CD4-positive, CD25-positive, alpha-beta regulatory T cell (primary cell): ENCODE results near the gene CCDC102A. TPM values are rescaled to one million over a fixed set of nuclear protein-coding genes. Genes with fewer than 3 reads are reported as not detected.

Experiments
- ATAC-seq, 2 donors: fragments of 150-1000 bp; cut with Tn5 transposase; one replicate each; pipeline ENCODE4 v1.10.0; 2021; ENCODE audit warnings: low read depth in 2 of 2, moderate number of reproducible peaks in 2 of 2, moderate library complexity in 1 of 2
- DNase-seq, 3 donors: peaks; one replicate each; pipeline versions ENCODE4 v3.0.0 to v3.0.0-alpha.2; 2012 to 2022; ENCODE audit warnings: mixed read lengths in 1 of 3
- H3K27ac ChIP-seq: one replicate; pipeline ENCODE4 v1.7.0; 2013; ENCODE audit warnings: mild to moderate bottlenecking, low read length; ENCODE audit not compliant: insufficient read depth, poor library complexity, severe bottlenecking
- H3K27me3 ChIP-seq: one replicate; pipeline ENCODE4 v1.7.0; 2013; ENCODE audit warnings: low read length; ENCODE audit not compliant: control insufficient read depth, insufficient read depth
- H3K36me3 ChIP-seq: one replicate; pipeline ENCODE4 v1.7.0; 2013; ENCODE audit warnings: mild to moderate bottlenecking, low read length, moderate library complexity; ENCODE audit not compliant: control insufficient read depth, insufficient read depth
- H3K4me1 ChIP-seq: 2 replicates; pipeline ENCODE4 v1.7.0; 2013; ENCODE audit warnings: mild to moderate bottlenecking, low read length; ENCODE audit not compliant: insufficient read depth, control insufficient read depth, poor library complexity, severe bottlenecking
- H3K4me3 ChIP-seq: one replicate; pipeline ENCODE4 v1.7.0; 2013; ENCODE audit warnings: low read depth, mild to moderate bottlenecking, low read length, moderate library complexity
- H3K9me3 ChIP-seq, 2 experiments: 1 replicate in 1 of 2; 2 replicates in 1 of 2; pipeline ENCODE4 v1.7.0; 2013; ENCODE audit warnings: low read length in 2 of 2, mild to moderate bottlenecking in 1 of 2, moderate library complexity in 1 of 2; ENCODE audit not compliant: control insufficient read depth in 2 of 2
- H3K27ac Mint-ChIP-seq, 3 donors: one replicate each; pipeline ENCODE4 v1.8.0; 2020 to 2022; ENCODE audit warnings: mild to moderate bottlenecking in 3 of 3, mixed read lengths in 3 of 3, moderate library complexity in 2 of 3
- H3K27me3 Mint-ChIP-seq: one replicate; pipeline ENCODE4 v1.8.0; 2022; ENCODE audit warnings: mild to moderate bottlenecking, mixed read lengths
- H3K36me3 Mint-ChIP-seq: one replicate; pipeline ENCODE4 v1.8.0; 2020; ENCODE audit warnings: mixed read lengths
- H3K4me1 Mint-ChIP-seq, 4 donors: one replicate each; pipeline ENCODE4 v1.8.0; 2020 to 2022; ENCODE audit warnings: mixed read lengths in 4 of 4, mild to moderate bottlenecking in 1 of 4
- H3K4me3 Mint-ChIP-seq, 4 donors: one replicate each; pipeline ENCODE4 v1.8.0; 2020 to 2022; ENCODE audit warnings: mild to moderate bottlenecking in 4 of 4, mixed read lengths in 4 of 4, moderate library complexity in 3 of 4
- H3K9me3 Mint-ChIP-seq, 7 donors: one replicate each; pipeline ENCODE4 v1.8.0; 2020 to 2022; ENCODE audit warnings: mixed read lengths in 7 of 7, mild to moderate bottlenecking in 3 of 7, moderate library complexity in 2 of 7
- polyA plus RNA-seq, 4 donors: library from polyadenylated mRNA; unstranded; fragments of 300-500 nt; fragmentation: Illumina TruSeq; gene quantifications; one replicate each; pipeline ENCODE4 v1.2.3, GENCODE V29; 2021
- total RNA-seq: library from RNA; stranded (reverse); gene quantifications from one replicate; pipeline ENCODE4 v1.2.3, GENCODE V29; 2022

The CCDC102A gene
- total and polyA plus RNA-seq, 5 donors from 2014 or later: 1.9 to 4.7 (median 2.9) TPM

GRCh38 chr16:57513371-57514102 lies 22.8 kb downstream of the CCDC102A start:
- Mint-ChIP-seq H3K9me3 (no peaks in the 10 kb centered on the region), H3K4me1 (no peaks in the 10 kb centered on the region), H3K4me3 (no peak overlapping the region), H3K27ac (peak overlapping the region in 1 of 3 donors; percentile 46), H3K27me3 (no peaks in the 10 kb centered on the region), H3K36me3 (peaks cover 30% of the 10 kb centered on the region)
- no peaks in the 10 kb centered on the region for H3K27me3 ChIP-seq
- no peaks in the 10 kb centered on the region for H3K36me3 ChIP-seq
- DNase-seq (no peak), ATAC-seq (no peak)
- H3K27ac ChIP-seq: no peak overlapping the region
- no peaks in the 10 kb centered on the region for H3K4me1 ChIP-seq
- no peaks in the 10 kb centered on the region for H3K9me3 ChIP-seq
- H3K4me3 ChIP-seq: no peak overlapping the region

GRCh38 chr16:57512296-57513001 lies 23.9 kb downstream of the CCDC102A start:
- H3K4me1 ChIP-seq: no peaks in the 10 kb centered on the region
- H3K4me3 ChIP-seq: no peak overlapping the region
- no peaks in the 10 kb centered on the region for H3K27me3 ChIP-seq
- no peaks in the 10 kb centered on the region for H3K9me3 Mint-ChIP-seq
- H3K27ac Mint-ChIP-seq: no peak overlapping the region
- DNase-seq: no peak
- H3K4me3 Mint-ChIP-seq: no peak overlapping the region
- H3K9me3 ChIP-seq: no peaks in the 10 kb centered on the region
- ATAC-seq: no peak
- H3K27me3 Mint-ChIP-seq: no peaks in the 10 kb centered on the region
- H3K36me3 ChIP-seq: no peaks in the 10 kb centered on the region
- H3K27ac ChIP-seq: no peak overlapping the region
- H3K4me1 Mint-ChIP-seq: no peaks in the 10 kb centered on the region
- peaks cover 30% of the 10 kb centered on the region for H3K36me3 Mint-ChIP-seq

GRCh38 chr16:57510016-57510871 lies 26.1 kb downstream of the CCDC102A start:
- Histone ChIP-seq H3K9me3 (no peaks in the 10 kb centered on the region), H3K27me3 (no peaks in the 10 kb centered on the region), H3K27ac (no peak overlapping the region), H3K4me3 (no peak overlapping the region), H3K36me3 (no peaks in the 10 kb centered on the region), H3K4me1 (no peaks in the 10 kb centered on the region)
- H3K36me3 Mint-ChIP-seq: peaks cover 17% of the 10 kb centered on the region
- ATAC-seq (no peak), DNase-seq (no peak)
- no peaks in the 10 kb centered on the region for H3K4me1 Mint-ChIP-seq
- H3K4me3 Mint-ChIP-seq: no peak overlapping the region
- peaks cover 5% of the 10 kb centered on the region for H3K27me3 Mint-ChIP-seq
- no peaks in the 10 kb centered on the region for H3K9me3 Mint-ChIP-seq
- H3K27ac Mint-ChIP-seq: no peak overlapping the region

GRCh38 chr16:57509231-57509923 lies 27.0 kb downstream of the CCDC102A start:
- Mint-ChIP-seq H3K27me3 (peaks cover 5% of the 10 kb centered on the region), H3K4me1 (no peaks in the 10 kb centered on the region), H3K36me3 (peaks cover 14% of the 10 kb centered on the region), H3K9me3 (no peaks in the 10 kb centered on the region), H3K27ac (no peak overlapping the region), H3K4me3 (no peak overlapping the region)
- H3K36me3 ChIP-seq: no peaks in the 10 kb centered on the region
- ATAC-seq: no peak
- DNase-seq: no peak
- no peak overlapping the region for H3K27ac ChIP-seq
- no peaks in the 10 kb centered on the region for H3K4me1 ChIP-seq
- H3K27me3 ChIP-seq: no peaks in the 10 kb centered on the region
- H3K9me3 ChIP-seq: no peaks in the 10 kb centered on the region
- no peak overlapping the region for H3K4me3 ChIP-seq

- peaks cover 3% of the 10 kb centered on the region for H3K36me3 Mint-ChIP-seq
- Histone ChIP-seq H3K4me1 (no peaks in the 10 kb centered on the region), H3K27me3 (no peaks in the 10 kb centered on the region), H3K9me3 (no peaks in the 10 kb centered on the region), H3K4me3 (no peak overlapping the region), H3K36me3 (no peaks in the 10 kb centered on the region), H3K27ac (no peak overlapping the region)
- no peaks in the 10 kb centered on the region for H3K4me1 Mint-ChIP-seq
- DNase-seq: no peak
- H3K9me3 Mint-ChIP-seq: no peaks in the 10 kb centered on the region
- H3K27ac Mint-ChIP-seq: no peak overlapping the region
- peaks cover 5% of the 10 kb centered on the region for H3K27me3 Mint-ChIP-seq
- no peak overlapping the region for H3K4me3 Mint-ChIP-seq
- ATAC-seq: no peak
Measured at GRCh38 chr16:57508035-57508425, 28.3 kb downstream of the CCDC102A start.

- Histone ChIP-seq H3K27me3 (no peaks in the 10 kb centered on the region), H3K27ac (no peak overlapping the region), H3K4me3 (no peak overlapping the region), H3K4me1 (no peaks in the 10 kb centered on the region), H3K36me3 (no peaks in the 10 kb centered on the region), H3K9me3 (no peaks in the 10 kb centered on the region)
- no peak for ATAC-seq
- no peaks in the 10 kb centered on the region for H3K9me3 Mint-ChIP-seq
- no peak for DNase-seq
- H3K4me3 Mint-ChIP-seq: no peak overlapping the region
- H3K27me3 Mint-ChIP-seq: peaks cover 5% of the 10 kb centered on the region
- H3K4me1 Mint-ChIP-seq: no peaks in the 10 kb centered on the region
- H3K36me3 Mint-ChIP-seq: no peaks in the 10 kb centered on the region
- H3K27ac Mint-ChIP-seq: no peak overlapping the region
Measured at GRCh38 chr16:57507136-57508034, 29.0 kb downstream of the CCDC102A start.

- H3K9me3 Mint-ChIP-seq: no peaks in the 10 kb centered on the region
- H3K27ac Mint-ChIP-seq: peak overlapping the region in 1 of 3 donors; percentile 74
- no peaks in the 10 kb centered on the region for H3K36me3 ChIP-seq
- DNase-seq: no peak
- peaks cover 5% of the 10 kb centered on the region for H3K27me3 Mint-ChIP-seq
- no peaks in the 10 kb centered on the region for H3K36me3 Mint-ChIP-seq
- H3K4me3 ChIP-seq: no peak overlapping the region
- no peaks in the 10 kb centered on the region for H3K9me3 ChIP-seq
- no peaks in the 10 kb centered on the region for H3K27me3 ChIP-seq
- H3K4me1 Mint-ChIP-seq: peaks cover 0 to 6% (median 0%) of the 10 kb centered on the region in 4 donors
- no peak overlapping the region for H3K27ac ChIP-seq
- H3K4me3 Mint-ChIP-seq: no peak overlapping the region
- H3K4me1 ChIP-seq: no peaks in the 10 kb centered on the region
- ATAC-seq: no peak
Measured at GRCh38 chr16:57505169-57505568, 31.2 kb downstream of the CCDC102A start.
